ENCODE measurements around the gene GPR156.
A peak's percentile ranks its signal among the peaks of the same experiment; 100 is the strongest.
"Not testable (repeated sequence)": the region's sequence is repeated elsewhere in the genome, so short reads cannot be mapped to it uniquely, and the experiment has no call there.

The GPR156 gene

GRCh38 chr3:120284747-120285507 lies at the start of gene GPR156:
TSS of gene GPR156 (minus strand) at chr3:120285222. CDS start at chr3:120244098, 41,124 bp downstream.
- DNase-seq (ENCODE audit: low read depth) = no peak
- no peak for TF ChIP-seq CTCF (conservative IDR thresholded peaks at IDR 0.05; ENCODE audit: low read depth, low read length)
- peak within 1 kb of the TSS; percentile 57 for H3K4me3 ChIP-seq (ENCODE audit: low read length)

- no peak overlapping the region for H3K4me3 ChIP-seq (ENCODE audit: low read length)
- DNase-seq (ENCODE audit: low read depth) = no peak
- TF ChIP-seq CTCF (conservative IDR thresholded peaks at IDR 0.05; ENCODE audit: low read depth, low read length) = no peak
Observed at GRCh38 chr3:120332646-120333045, 47.6 kb upstream of the GPR156 start.

GRCh38 chr3:120331076-120331475 lies 46.1 kb upstream of the GPR156 start:
- no peak for DNase-seq (ENCODE audit: low read depth)
- TF ChIP-seq CTCF (conservative IDR thresholded peaks at IDR 0.05; ENCODE audit: low read depth, low read length) = no peak
- H3K4me3 ChIP-seq (ENCODE audit: low read length) = no peak overlapping the region

GRCh38 chr3:120326784-120327183 lies 41.8 kb upstream of the GPR156 start:
- no peak overlapping the region for H3K4me3 ChIP-seq (ENCODE audit: low read length)
- no peak for TF ChIP-seq CTCF (conservative IDR thresholded peaks at IDR 0.05; ENCODE audit: low read depth, low read length)
- no peak for DNase-seq (ENCODE audit: low read depth)

- DNase-seq (ENCODE audit: low read depth) = no peak
- no peak for TF ChIP-seq CTCF (conservative IDR thresholded peaks at IDR 0.05; ENCODE audit: low read depth, low read length)
- H3K4me3 ChIP-seq (ENCODE audit: low read length) = no peak overlapping the region
Observed at GRCh38 chr3:120324190-120324589, 39.2 kb upstream of the GPR156 start.

GRCh38 chr3:120323761-120324160 lies 38.7 kb upstream of the GPR156 start:
- DNase-seq (ENCODE audit: low read depth) = not testable (repeated sequence)

GRCh38 chr3:120311863-120312794 lies 27.1 kb upstream of the GPR156 start:
- TF ChIP-seq CTCF (conservative IDR thresholded peaks at IDR 0.05; ENCODE audit: low read depth, low read length) = no peak
- no peak for DNase-seq (ENCODE audit: low read depth)
- no peak overlapping the region for H3K4me3 ChIP-seq (ENCODE audit: low read length)

More at GRCh38 chr3:120323761-120324160, 38.7 kb upstream of the GPR156 start:
- H3K4me3 ChIP-seq (ENCODE audit: low read length) = not testable (repeated sequence)

All from retinal pigment epithelial cell (primary cell).